Mesenteric fat pad (tissue), 1 donor: ENCODE results near the gene CALD1. TPM values are rescaled to one million over a fixed set of nuclear protein-coding genes. Genes with fewer than 3 reads are reported as not detected.
"Not testable (repeated sequence)": the region's sequence is repeated elsewhere in the genome, so short reads cannot be mapped to it uniquely, and the experiment has no call there.

Source experiments
- DNase-seq: peaks from one replicate; pipeline ENCODE4 v3.0.0-alpha.2; 2020; ENCODE audit warnings: low spot score
- total RNA-seq: library from RNA; stranded (reverse); fragmentation: NEBNext Ultra II Directional; extraction: Animal tissue kit (Norgen Biotek cat#: 25700); gene quantifications from one replicate; pipeline ENCODE4 v1.2.1, GENCODE V29; 2021
- donor health status: DM: yes; HTN: yes; CAD: no.

The CALD1 gene
- total RNA-seq, 1 donor from 2014 or later: 227 TPM

DNA sequence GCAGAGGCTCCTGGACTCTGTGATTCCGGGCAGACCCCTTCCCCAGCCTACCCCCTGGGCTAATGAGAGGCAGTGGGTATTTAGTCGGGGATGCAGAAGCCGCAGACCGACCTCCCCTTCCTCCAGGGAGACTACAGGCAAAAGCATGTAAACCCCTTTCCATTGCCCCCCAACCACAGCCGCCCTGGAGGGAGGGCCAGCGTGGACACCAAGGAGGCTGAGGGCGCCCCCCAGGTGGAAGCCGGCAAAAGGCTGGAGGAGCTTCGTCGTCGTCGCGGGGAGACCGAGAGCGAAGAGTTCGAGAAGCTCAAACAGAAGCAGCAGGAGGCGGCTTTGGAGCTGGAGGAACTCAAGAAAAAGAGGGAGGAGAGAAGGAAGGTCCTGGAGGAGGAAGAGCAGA lies 167.9 kb downstream of the CALD1 start:
- DNase-seq: no peak

GRCh38 chr7:134947831-134948230 lies 168.4 kb downstream of the CALD1 start:
- no peak for DNase-seq

- DNase-seq: no peak
Observed at GRCh38 chr7:134948246-134948645, 168.8 kb downstream of the CALD1 start.

GRCh38 chr7:134948736-134949135 lies 169.3 kb downstream of the CALD1 start:
- DNase-seq: no peak

GRCh38 chr7:134949171-134949570 lies 169.7 kb downstream of the CALD1 start:
- DNase-seq: no peak

DNA sequence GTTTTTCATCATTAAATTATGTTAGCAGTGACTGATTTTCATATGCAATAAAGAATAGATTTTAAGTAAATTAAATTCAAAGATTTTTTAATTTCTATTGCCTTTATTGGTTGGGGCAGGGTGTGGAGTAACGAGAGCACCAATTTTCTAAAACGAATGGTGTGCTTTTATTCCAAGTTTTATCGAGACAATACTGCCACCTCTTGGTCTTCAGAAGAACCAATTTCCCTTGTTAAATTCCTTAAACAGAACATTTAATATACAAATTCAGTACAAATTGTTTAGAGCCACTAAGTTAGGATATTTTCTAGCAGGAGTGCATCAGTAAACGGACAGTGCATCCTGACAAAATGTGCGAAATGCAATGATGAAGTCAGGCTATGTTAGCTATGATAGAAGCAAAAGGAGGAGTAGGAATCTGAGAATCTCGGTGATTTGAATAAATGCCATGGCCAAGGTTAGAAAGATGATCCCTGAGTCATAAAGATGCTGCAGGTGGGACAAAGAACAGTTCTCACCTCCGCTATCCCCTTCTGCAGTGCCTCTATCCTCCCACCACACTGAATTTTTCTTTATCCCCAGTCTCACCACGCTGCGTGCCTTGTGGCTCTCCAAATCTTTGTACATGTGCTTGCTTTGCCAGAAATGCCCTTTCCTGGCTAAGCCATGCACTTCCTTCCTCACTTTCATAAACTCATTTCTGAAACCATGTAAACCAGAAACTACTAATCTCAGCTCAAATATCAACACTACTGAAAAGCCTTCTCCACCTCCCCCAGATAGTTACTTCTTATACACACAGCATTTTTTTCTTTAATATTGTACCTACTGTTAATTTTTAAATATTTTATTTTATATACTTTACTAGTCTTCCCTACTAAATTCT lies 175.0 kb downstream of the CALD1 start:
- no peak for DNase-seq

- no peak for DNase-seq
Observed at GRCh38 chr7:134957005-134957404, 177.6 kb downstream of the CALD1 start.

DNA sequence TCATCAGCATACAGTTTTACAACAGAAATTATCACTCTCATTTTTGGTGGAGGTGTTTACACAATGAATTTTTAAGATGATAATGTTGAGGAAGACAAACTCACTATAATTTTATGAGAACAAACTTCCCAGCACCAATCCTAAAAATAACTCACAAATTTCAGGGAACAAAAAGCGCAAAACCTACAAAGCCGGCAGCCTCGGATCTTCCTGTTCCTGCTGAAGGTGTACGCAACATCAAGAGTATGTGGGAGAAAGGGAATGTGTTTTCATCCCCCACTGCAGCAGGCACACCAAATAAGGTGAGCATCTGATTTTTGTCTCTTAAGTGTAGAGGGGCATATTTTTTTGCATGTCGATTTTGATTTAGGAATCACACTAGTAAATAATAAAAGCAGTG lies 180.4 kb downstream of the CALD1 start:
- no peak for DNase-seq

DNA sequence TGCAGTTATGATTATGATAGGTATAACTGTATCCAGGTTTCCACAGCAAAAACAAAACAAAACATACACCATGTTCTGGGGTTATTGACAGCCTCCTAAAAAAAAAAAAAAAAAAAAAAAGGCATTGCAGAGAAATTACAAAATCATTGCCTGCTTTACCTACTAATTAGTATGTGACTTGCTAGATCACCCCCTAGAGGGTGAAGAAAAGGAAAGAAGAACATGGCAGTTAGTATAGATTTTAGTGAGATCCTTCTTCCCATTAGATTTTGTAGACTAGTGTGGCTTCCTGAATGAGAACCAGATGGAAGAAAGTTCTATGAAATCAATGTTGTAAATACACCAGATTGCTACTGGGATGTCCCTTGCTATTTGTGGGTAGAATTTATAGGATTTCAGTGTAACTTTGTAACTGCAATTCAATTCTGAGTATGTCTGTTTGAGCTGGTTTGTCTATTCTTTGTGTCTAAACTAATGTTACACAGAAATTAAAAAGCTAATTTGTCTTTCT lies 182.9 kb downstream of the CALD1 start:
- no peak for DNase-seq

DNA sequence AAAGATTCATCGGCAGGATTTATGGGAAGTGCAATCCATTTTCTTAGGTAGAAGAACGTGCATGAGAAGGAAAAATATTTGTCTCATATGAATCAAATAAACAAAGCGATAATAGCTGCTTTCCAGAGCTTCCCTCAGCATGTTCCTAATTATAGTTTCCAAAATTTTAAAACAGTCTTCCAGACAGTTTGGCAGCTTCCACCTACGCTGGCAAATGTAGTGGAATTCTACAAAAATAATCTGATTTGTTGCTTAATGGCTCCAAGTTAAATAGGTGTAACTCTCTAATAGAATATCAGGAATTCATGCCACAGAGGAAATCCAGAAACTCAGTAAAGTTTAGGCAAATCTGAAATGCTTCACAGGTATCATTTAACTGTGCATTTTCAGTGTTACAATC lies 183.6 kb downstream of the CALD1 start:
- no peak for DNase-seq

- no peak for DNase-seq
Observed at GRCh38 chr7:134966691-134967090, 187.3 kb downstream of the CALD1 start.

DNA sequence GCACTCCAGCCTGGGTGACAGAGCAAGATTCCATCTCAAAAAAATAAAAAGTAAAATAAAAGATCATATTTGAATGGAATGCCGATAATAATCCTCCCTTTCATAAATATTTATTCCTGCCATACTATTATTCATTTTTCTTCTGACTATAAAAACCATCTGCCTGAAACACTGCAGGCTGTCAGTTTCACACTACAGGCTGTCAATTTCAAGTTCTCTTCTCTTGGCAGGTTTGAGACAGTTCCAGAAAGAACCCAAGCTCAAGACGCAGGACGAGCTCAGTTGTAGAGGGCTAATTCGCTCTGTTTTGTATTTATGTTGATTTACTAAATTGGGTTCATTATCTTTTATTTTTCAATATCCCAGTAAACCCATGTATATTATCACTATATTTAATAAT lies 188.7 kb downstream of the CALD1 start:
- no peak for DNase-seq

DNA sequence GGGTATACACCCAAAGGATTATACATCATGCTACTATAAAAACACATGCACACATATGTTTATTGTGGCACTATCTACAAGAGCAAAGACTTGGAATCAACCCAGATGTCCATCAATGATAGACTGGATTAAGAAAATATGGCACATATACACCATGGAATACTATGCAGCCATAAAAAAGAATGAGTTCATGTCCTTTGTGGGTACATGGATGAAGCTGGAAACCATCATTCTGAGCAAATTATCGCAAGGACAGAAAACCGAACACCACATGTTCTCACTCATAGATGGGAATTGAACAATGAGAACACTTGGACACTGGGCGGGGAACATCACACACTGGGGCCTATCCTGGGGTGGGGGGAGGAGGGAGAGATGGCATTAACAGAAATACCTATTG lies 202.2 kb downstream of the CALD1 start:
- DNase-seq: not testable (repeated sequence)

DNA sequence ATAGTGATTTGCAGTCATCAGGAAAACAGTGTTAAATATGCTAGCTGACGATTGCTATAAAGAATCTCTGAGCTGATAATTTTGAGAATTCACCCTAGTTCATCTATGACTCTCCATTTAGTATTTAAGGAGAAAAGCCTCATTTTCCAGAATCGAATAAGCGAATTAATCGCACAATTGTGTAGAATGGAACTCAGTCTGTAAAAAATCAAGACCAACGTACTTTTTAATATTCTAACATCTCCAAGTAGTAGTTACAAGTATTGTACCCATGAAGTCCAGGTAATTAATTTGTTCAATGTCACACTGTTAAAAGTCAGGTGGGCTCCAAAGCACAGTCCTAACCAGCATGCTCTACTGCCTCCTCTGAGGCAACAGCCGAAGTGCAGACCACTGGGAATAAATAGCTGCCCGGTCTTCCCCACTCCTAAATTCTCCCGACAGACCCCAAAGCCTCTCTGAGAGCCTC lies 206.5 kb downstream of the CALD1 start:
- no peak for DNase-seq

DNA sequence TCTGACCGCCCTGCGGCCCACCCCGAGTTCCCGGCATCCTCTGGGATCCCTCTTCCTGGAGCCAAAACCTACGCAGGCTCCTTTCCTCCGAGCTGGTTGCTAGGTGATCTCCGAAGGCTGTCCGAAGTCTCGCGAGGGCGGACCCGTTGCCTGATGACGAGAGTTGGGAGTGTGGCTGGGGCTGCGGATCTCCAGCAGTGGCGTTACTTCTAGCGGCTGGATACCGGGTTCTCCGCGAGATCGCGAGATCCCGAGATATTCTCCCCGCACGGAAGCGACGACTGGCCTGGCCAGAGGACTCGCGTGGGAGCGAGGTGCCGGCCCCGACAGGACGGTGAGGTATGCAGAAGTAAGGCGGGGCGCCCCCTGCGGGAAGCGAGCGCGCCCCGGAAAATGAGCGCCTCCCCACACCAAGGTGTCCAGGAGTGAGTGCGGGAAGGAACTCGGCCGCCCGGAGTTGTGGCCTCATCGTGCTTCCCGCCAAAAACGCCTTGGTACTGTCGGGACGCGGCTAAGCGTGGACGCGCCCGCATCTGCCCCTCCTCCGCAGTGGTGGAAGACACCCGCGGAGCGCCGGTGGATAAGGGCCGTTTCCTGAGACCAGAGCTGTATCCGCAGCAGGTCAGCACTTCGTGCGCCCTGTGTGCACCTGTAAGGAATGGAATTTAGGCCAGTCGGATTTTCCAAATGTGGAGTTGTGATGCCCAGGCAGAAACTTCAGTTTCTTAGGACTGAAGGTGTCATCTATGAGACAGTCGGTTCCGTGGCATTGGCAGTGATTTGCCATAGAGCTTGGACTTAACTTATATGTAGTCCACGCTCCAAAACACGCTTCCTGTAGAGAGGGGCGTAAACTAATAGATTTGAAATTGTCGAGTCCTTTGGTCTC lies 207.2 kb downstream of the CALD1 start, which contains the start of gene AGBL3:
AGBL3 (plus strand) TSS at position 146 of the 889 bp plus-strand sequence. CDS start 1,426 bp downstream, outside the sequence.
- DNase-seq: peak; percentile 98

- no peak for DNase-seq
Observed at GRCh38 chr7:134988161-134988560, 208.7 kb downstream of the CALD1 start.

- DNase-seq: no peak
Observed at GRCh38 chr7:134991469-134992339, 212.3 kb downstream of the CALD1 start.

DNA sequence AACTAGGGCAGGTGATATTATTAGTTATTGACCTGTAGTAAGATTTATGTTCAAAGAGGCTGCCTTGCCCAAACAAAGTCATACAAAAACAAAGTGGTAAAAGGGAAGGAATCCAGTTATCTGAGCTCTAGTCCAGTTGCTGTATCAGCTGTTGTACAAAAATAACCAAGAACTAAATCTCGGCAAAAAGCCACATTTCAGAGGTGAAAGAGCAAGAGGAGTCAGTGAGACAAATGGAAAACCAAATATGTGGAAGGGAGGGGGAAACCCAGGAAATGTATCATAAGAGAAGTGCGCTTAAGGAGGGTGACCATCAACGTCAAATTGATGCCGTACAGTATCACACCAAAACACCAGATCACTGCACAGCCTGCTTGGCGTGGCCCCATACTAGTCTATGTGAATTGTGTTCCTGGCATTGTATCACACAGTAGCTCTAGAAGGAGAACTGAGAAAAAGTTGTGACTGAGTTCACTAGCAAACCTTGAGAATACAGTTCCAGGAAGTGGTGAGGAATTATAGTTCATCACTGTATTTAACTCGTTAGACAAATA lies 213.3 kb downstream of the CALD1 start:
- DNase-seq: no peak

DNA sequence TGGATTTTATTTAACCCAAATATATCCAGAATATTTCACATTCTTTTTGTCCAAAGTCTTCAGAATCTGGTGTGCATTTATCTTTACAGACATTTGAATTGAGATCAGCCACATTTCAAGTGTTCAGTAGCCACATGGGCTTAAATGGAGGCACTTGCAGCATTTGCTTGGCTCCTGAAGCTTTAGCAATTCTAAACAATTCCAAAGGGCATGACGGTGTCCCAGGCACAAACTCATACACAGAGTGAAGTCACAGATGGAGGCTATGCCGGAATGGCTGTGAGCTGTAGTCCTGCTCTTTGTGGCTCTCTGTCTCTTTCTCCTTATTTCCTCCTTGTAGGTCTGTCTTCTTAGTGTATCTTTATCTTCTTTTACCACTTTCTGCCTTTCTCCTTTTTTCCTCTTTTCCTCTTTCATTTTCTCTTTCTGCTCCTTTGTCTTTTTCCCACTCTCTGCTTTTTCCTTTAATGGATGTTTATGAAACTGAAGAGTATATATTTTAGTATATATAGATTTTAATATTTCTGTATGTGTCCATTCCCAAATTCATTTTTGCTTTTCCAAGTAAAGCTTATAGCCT lies 214.5 kb downstream of the CALD1 start:
- DNase-seq: no peak
